Dedifferentiated amniotic fluid mesenchymal stem cell (primary cell): Measurements from ENCODE around the gene MRTFA.

Experiments used
- DNase-seq: peaks from one replicate; pipeline ENCODE4 v3.0.0-alpha.2; 2016; ENCODE audit errors: extremely low spot score

The MRTFA gene

GRCh38 chr22:40463683-40464082 lies 172.8 kb downstream of the MRTFA start:
- no peak for DNase-seq

DNA sequence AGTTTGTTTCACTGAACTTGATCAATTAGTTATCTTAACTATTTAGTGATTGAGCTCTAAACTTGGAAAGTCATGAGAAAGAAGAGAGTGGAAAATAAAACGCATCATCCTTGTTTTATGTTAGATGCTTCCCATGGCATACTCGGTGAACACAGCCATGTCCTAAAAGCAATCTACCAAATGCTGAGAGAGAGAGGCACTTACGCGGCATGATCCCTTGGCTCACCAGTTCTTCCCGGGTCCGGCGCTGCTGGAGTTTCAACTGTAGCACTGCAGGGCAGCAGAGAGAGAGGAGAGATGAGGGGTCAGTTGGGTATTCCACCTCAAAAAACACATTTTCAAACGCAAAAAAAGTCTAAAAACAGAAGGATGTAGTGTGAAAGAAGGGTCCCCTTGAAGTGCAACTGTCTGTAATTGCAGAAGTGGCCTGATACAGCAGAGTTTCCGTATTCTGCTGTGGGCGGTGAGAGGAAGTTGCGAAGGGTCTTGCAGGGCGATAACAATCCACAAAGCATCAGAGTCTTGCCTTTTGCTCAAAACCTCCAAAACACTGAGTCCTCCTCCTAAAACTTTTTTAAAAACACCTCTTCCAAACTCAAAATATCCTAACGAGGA lies 173.4 kb downstream of the MRTFA start:
- DNase-seq = no peak

GRCh38 chr22:40462195-40462984 lies 174.1 kb downstream of the MRTFA start:
- DNase-seq = no peak

DNA sequence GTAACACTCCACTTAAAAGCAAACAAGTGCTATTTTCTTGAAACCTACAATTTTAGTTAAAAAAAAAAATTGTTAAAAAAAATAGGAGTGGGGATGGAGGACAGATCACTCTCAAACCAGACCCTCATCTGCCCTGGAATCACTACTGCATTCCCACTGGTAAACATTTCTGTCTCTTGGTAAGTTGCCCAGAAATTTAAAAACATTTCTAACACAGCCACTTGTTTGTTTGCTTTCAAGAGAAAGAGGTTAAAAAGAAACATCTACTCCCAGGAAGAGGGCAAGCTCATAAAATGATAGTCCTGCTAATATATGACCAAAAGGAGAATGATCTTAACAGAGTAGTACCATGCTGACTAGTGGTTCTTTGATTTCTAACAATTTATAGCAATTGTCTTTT lies 182.8 kb downstream of the MRTFA start:
- no peak for DNase-seq

- DNase-seq = no peak
Observed at GRCh38 chr22:40452730-40453487, 183.6 kb downstream of the MRTFA start.

- DNase-seq = no peak
Observed at GRCh38 chr22:40451210-40451609, 185.3 kb downstream of the MRTFA start.

- DNase-seq = no peak
Observed at GRCh38 chr22:40450616-40451015, 185.9 kb downstream of the MRTFA start.

- DNase-seq = peak; percentile 41
Observed at GRCh38 chr22:40449676-40450035, 186.9 kb downstream of the MRTFA start.

GRCh38 chr22:40446203-40446602 lies 190.3 kb downstream of the MRTFA start:
- DNase-seq = no peak

GRCh38 chr22:40444178-40444831 lies 192.2 kb downstream of the MRTFA start:
- DNase-seq = no peak

DNA sequence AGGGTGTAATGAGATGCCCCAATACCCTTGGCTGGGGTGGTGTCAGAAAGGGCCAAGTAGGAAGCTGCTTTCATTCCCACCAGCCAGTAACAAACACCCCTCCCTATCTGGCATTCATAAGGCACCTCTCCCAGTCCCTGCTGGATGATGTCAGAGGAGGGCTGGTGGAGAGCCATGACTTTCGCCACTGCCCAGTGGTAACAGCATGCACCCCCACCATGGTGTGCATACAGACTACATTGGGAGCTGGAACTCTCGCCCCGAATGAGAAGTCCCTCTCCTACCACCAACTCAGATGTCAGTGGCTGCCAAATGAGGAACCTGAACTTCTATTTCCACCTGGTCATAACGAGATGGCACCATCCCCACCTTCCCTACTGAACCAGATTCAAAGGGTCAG lies 192.8 kb downstream of the MRTFA start:
- no peak for DNase-seq

GRCh38 chr22:40441761-40442390 lies 194.6 kb downstream of the MRTFA start:
- no peak for DNase-seq

DNA sequence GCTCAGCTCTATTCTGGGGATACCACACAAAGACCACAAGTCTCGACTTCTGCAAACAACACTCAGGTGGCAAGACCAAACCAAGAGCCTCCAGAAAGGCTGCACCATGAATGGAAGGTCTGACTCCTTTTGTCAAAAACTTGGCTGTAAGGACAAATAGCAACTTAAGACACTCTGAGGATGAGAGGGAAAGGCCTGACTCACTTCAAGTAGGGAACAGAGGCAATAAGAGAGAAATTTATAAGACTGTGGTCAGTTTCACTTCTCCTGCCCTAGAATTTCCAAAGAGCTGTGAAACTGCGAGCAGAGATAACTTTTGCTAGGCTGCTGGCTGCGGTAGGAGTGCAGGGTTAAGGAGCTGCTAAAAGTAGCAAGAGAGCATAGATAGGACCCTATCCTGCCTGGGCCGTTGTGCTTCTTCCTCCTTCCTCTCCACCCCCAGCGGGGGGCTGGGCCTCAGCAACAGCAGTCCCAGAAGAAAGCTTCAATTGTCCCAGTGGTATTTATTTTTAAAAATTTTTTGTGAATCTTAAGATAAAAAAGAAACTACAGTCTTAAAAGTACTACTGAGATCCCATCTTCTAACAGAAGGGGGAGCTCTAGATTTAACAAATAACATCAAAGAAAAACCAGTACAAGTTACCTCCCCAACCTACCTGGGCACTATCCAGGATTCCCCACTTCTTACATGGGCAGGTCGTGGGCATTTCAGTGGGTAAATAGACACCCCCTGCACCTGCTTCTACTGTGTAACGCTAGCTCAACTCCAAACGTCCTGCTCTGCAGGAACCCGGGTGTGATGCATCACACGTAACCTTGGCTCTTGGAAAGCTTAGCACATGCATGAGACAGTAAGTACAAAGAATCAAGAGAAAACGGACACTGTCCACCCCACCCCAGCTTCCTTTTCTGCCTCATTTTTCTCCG lies 199.8 kb downstream of the MRTFA start:
- DNase-seq = peak; percentile 35

- DNase-seq = no peak
Observed at GRCh38 chr22:40434745-40435144, 201.8 kb downstream of the MRTFA start.

DNA sequence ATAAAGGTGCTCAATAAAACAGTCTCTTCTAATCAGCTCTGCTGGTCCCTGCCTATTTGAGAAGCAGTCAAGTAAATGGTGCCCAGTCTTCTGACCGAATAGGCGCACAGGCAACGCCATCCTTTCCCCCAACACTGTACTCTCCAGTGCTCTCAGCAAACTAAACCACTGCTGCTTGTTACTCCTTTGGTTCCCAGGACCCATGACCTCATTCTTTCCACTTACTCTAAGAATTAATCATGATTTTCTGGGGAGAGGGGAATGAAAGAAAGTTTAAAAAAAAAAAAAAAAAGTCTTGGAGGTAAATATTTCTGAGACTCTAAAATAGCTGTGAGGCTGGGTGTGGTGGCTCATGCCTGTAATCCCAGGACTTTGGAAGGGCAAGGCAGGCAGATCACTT lies 202.4 kb downstream of the MRTFA start:
- DNase-seq = no peak

DNA sequence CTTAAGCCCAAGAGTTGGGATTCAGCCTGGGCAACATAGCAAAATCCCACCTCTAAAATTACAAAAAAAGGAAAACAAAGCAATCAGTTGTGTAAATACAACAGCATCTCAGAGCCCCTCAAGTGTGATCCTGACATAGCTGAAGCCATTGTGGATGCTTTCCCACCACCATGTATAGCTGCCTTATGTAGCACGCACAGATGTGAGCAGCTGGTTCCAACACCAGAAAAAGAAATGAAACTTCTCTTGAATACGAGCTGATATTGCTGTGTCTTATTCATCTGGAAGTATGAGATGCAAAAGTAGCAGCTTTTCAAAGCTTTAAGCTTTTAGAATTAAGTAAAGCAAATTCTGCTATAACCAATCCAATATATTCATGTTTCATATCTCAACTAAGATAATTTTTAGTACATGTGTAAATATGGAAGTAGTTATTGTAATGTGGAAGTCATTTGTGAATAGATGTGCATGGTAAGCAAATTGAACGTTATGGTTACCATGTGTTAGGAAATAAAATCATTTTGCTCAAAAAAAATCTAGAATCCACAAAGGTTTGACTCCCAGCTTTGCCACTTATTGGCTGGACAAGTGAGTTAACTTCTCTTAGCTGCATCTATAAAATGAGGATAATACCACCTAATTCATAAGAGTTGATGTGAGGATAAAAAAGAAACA lies 203.0 kb downstream of the MRTFA start:
- no peak for DNase-seq

DNA sequence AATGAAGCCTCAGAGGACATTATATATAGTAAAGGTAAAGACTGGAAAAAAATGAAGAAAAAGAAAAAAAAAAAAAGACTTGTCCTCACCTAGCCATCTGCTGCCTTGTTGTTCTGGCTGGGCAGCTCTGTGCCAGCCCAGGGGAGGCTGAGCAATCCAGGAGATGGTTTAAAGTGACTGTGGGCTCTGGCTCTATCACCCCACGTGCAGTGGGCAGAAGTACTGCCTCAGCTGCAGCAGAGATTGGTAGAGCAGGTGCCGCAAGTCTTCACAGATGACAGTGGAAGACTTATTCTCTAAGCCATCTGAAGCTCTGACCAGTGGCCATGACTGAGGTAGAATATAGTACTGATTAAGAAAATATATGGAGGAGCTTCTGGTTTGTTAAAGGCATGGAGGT lies 203.9 kb downstream of the MRTFA start:
- no peak for DNase-seq

DNA sequence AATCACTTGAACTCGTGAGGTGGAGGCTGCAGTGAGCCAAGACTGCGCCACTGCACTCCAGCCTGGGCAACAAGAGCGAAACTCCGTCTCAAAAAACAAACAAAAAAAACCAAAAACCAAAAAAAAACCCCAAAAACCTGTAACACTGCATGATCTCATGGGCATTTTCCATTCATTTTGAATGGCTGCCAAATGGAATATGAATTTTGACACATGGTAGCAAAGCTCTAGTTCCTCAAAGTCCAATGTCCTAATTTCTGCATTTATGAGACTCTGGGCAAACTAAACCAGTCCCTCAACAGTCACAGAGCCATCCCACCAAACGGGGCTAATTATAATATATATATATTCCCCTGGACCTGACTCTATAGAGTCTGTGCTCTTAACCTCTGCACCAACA lies 204.4 kb downstream of the MRTFA start:
- no peak for DNase-seq

- no peak for DNase-seq
Observed at GRCh38 chr22:40430991-40431390, 205.5 kb downstream of the MRTFA start.

- DNase-seq = no peak
Observed at GRCh38 chr22:40429481-40429880, 207.0 kb downstream of the MRTFA start.
